NCI-H1694 (cell line): ENCODE measurements around the gene ADRA1B.

Experiments
- DNase-seq: peaks from one replicate; lab custom pipeline; 2025; lab: John Stamatoyannopoulos, UW

Gene ADRA1B

GRCh38 chr5:160018945-160019625, 102.8 kb downstream of the ADRA1B start:
- DNase-seq = no peak

DNA sequence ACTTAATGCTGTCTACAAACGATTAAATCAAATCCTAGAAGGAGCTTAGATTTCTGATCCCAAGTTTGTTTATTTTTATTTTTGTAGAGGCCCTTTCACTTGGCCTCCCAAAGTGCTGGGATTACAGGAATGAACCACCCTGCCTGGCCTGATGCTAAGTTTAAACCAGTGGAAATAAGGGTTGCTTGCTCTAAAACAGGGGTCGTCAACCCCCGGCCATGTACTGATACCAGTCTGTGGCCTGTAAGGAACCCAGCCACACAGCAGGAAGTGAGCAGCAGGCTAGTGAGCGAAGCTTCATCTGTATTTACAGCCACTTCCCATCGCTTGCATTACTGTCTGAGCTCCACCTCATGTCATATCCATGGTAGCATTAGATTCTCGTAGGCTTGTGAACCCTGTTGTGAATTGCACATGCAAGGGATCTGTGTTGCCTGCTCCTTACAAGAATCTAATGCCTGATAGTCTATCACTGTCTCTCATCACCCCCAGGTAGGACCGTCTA, 104.0 kb downstream of the ADRA1B start:
- DNase-seq = no peak

DNA sequence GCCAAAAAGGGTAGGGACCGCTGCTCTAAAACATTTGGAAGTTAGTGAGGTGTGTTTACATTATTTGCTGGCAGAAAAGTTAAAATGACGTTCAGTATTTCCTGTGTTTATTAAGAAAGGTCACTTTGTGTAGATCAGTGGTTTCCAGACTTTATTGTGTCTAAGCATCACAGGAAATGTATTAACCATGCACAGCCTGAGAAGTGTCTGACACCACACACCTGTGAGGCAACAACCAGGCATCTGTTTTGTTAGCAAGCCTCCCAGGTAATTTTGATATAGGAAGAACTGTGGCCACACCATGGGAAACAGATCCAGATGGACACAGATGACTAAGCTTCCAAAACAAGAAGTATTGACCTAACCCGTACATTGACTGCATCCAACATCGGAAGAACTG, 104.7 kb downstream of the ADRA1B start:
- DNase-seq = no peak

- DNase-seq = peak; percentile 36
Observed at GRCh38 chr5:160021831-160022446, 105.7 kb downstream of the ADRA1B start.
